GM21717 (cell line): ENCODE data around the gene ZNF212.
"Not testable (repeated sequence)": the region's sequence is repeated elsewhere in the genome, so short reads cannot be mapped to it uniquely, and the experiment has no call there.

Experiments used
- ATAC-seq: cut with Tn5 transposase; IDR thresholded peaks from one replicate; pipeline ENCODE4 v1.9.1; 2021; ENCODE audit warnings: mild to moderate bottlenecking, moderate library complexity; ENCODE audit not compliant: unreplicated experiment

ZNF212 gene

DNA sequence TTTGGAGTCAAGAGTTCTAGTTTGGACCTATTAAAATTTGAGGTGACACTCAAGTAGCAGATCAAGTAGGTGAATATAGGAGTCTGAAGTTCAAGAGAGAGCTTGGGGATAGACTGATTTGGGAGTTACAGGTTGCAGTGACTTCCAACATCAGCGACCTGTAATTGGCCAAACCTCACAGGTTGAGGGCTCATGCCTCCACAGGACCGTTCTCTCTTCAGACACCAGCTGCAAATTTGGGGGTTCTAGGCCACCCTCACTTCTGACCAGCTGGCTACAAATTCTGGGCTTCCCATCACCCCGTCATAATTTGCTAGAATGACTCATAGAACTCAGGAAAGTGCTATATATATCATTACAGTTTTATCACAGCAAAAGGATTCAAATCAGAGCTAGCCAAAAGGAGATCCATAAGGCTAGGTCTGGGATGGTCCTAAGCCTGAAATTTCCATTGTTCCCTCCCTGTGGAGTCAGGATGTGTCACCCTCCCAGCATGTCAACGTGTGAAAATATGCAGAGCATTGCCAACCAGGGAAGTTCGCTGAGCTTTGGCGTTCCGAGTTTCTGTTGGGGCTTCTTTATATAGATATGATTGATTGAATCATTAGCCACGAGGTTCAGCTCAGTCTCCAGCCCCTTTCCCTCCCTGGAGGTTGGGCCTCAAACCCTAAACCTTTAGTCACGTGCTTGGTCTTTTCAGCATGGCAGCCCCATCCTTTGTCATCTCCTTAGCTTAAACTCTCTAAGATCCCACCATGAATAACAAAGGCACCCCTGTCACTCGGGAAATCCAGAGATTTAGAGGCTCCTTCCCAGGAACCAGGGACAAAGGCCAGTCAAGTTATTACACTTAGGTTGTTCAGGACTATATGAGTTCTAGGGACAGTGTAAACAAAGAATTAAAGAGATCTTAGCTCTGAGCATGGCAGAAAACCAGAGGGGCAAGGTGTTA, 20.7 kb upstream of the ZNF212 start:
- ATAC-seq = no peak

DNA sequence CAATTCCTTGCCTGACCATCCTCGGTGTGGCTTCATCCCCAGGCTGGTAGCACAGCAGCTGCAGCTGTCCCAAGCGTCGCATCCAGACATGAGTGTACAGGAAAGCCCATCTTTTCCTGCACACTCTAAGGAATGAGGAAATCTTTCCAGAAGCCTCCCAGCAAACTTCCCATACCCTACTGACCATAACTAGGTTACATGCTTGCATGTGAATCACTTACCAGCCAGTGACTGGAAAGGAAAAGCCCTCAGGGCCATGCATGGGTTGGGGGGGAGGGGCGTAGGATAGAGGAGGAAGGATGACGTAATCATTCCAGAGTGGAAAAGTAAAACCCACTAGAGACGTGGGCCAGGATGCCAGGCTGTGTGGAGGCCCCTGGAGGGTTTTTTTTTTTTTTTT, 18.9 kb upstream of the ZNF212 start:
- no peak for ATAC-seq

DNA sequence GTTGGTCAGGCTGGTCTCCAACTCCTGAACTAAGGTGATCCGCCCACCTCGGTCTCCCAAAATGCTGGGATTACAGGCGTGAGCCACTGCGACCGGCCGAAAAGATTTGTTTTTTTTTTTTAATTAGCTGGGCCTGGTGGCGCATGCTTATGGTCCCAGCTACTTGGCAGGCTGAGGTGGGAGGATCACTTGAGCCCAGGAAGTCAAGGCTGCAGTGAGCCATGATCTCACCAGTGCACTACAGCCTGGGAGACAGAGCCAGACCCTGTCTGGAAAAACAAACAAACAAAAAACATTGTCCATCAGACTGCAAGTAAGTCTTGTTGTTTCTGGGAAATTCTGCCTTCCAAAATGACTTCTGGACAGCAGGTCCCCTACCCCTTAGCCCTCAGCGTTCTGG, 16.3 kb upstream of the ZNF212 start:
- ATAC-seq = no peak

DNA sequence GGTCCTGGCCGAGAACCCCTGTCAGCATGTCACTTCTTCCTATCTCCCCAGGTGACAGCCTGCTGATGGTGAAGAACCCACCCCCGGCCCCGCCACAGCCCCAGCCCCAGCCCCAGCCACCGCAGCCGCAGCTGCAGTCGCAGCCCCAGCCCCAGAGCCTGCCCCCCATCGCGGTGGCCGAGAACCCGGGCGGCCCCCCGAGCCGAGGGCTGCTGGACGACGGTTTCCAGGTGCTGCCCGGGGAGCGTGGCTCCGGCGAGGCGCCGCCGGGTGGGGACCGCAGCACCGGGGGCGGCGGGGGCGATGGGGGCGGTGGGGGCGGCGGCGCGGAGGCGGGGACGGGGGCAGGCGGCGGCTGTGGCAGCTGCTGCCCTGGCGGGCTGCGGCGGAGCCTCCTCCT, 15.7 kb upstream of the ZNF212 start:
- ATAC-seq = no peak

DNA sequence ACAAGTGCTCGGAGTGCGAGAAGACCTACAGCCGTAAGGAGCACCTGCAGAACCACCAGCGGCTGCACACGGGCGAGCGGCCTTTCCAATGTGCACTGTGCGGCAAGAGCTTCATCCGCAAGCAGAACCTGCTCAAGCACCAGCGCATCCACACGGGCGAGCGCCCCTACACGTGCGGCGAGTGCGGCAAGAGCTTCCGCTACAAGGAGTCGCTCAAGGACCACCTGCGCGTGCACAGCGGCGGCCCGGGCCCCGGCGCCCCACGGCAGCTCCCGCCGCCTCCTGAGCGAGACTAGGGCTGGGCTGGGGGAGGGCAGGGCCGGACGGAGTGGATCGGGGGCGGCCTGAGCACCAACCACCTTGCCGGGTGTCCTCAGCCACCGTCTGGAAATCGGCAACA, 15.1 kb upstream of the ZNF212 start:
- no peak for ATAC-seq

DNA sequence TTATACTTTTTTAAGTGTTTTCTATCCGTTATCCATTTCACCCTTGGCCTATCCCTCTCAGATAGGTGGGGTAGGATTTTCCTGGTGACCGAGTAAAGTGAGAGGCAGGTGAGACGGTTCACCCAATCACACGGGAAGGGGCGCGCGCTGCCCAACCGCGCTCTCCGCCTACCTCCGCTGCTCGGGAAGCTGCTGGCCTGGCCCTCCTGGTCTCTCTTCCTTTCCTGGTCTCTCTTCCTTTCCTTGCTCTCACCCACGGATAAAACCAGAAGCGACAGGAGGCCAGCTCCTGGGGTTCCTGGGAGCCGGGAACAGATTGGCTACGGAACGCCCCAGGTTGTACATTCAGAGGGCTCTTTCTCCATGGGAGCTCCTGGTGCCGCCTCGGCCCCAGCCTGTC, 14.3 kb upstream of the ZNF212 start:
- no peak for ATAC-seq

DNA sequence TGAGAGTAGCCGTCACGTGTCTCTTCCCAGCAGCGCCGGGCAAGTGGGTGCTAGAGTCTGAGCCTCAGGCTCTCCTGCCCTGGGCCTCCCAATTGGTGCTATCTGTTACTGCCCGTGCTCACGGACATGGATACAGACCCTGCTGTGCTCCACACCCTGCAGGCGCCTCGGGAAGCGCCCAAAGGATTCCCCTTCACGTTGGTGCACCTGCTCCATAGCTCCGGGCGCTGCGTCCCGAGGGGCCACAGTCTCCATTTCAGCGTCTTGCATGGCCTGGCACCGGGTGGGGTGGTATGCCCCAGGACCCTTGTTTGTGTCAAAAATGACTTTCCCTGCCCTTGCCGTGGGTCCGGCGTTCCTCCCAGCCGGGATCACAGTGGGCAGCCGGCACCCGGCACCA, 13.8 kb upstream of the ZNF212 start:
- no peak for ATAC-seq

DNA sequence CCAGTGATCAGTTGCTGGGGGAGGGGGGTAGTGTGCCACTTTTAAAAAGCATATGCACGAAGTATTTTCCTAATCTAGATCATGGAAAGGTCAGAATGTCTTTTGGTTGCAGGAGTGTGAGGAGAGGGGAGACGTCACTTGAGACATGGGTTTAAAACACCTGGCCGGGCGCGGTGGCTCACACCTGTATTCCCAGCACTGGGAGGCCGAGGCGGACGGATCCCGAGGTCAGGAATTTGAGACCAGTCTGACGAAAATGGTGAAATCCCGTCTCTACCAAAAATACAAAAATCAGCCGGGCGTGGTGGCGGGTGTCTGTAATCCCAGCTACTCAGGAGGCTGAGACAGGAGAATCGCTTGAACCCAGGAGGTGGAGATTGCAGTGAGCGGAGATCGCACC, 13.1 kb upstream of the ZNF212 start:
- ATAC-seq = not testable (repeated sequence)

DNA sequence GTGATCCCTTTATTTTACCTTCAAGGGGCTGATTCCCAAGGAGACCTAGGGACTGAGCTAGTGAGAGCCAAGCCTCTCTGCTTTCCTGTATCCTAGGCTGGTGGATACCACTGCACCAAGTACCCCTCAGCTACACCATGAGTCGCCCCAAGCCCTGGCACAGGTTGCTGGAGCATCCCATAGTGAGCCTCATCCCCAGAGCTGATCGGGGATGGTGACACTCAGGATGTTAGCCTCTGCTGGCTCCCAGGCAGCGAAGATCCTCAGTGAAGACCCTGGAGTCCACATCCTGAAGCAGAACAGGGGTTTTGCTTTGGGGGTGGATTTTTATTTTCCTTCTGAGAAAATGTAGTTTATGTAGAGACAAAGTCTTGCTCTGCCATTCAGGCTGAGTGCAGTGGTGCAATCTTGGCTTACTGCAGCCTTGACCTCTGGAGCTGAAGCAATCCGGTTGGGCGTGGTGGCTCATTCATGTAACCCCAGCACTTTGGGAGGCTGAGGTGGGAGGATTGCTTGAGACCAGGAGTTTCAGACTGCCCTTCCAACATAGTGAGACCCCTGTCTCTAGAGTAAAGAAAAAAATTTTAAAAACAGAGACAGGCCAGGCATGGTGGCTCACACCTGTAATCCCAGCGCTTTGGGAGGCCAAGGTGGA, 12.5 kb upstream of the ZNF212 start:
- no peak for ATAC-seq

DNA sequence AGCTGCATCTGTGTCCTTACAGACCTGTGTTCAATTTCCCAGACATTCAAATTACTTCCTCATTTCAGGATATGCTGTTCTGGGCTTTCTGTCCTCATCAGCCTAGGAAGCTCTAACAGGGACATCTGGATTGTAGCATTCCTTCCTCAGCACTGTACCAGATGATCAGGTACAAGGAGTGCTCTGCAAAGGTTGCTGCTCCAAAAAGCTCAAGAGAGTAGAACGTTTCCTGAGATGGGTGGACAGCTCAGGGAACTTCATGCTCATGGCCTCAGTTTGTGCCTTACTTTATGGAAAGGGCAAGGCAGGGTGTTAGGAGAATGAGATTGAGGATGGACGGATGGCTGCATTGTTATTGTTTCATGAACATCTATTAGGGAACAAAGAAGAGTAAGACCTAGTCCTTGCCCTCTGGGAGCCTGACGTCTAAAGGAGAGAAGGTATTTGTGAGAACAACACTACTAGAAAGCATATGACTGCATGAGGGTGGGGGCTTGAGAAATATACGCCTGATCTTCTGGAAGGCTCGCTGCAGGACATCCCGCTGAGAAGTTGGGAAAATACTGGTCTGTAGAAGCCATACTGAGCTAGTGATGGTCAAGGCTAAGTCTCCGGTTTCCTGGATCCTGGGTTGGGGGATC, 10.5 kb upstream of the ZNF212 start:
- ATAC-seq = no peak

DNA sequence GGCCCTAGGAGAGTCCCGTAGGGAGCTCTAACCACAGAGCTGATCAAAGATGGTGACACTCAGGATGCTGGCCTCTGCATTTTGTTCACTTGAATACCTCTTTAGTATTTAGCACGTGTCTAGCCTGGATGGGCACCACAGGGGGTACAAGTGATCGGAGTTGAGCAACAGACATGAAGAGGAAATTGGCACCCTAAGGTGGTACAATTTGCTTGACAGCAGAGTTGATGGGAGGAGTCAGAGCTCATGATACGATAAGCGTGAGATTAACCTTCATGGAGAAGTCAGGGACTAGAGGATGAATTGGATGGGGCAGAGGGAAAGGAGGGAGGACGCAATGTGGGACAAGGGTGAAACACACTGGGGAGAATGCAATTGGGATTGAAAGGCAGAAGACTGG, 9.9 kb upstream of the ZNF212 start:
- no peak for ATAC-seq

DNA sequence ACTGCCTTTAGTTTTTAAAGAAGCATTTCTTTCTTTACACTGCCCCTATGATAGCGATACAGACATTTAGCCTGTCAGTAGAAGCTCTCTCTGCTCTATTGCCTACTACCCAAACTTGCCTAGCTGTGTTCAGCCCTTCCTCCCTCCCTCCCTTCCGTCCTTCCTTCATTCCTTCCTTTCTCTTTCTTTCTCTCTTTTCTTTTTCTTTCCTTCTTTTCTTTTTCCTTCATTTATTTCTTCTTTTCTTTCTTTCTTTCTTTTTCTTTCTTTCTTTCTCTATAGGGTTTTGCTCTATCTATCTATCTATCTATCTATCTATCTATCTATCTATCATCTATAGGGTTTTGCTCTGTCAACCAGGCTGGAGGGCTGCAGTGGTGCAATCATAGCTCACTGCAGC, 7.1 kb upstream of the ZNF212 start:
- ATAC-seq = no peak

DNA sequence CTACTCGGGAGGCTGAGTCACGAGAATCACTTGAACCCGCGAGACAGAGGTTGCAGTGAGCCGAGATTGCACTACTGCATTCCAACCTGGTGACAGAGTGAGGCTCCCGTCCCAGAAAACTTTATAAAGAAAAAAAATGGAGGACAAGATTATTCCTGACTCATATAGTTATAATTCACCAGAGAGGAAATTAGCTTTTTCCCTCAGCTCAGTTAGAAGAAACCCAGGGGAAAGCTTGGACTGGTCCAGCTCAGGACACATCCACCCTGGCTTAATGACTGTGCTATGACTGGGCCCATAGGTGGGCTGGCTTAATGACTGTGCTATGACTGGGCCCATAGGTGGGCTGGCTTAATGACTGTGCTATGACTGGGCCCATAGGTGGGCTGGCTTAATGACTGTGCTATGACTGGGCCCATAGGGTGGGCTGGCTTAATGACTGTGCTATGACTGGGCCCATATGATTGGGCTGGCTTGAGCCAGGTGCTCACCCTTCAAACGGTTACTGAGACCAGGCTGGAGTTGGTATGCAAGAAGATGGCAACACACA, 5.7 kb upstream of the ZNF212 start:
- ATAC-seq = not testable (repeated sequence)

DNA sequence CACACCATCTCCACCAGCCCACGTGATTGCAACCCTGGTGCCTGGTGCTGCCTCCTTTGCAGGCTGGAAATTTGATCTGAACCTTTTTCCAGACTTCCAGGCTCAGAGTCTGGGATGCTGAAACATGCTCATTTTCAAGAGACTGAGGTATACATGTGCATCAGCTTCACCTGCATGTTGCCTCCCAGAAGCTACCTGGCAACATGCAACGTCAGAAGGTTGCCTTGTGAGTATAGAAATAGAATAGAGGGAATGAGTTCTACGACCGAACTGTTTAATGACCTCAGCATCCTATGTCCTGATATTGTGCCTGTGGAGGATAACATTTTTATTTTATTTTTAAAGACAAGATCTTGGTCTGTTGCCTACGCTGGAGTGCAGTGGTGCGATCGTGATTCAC, 1.9 kb upstream of the ZNF212 start:
- ATAC-seq = no peak

DNA sequence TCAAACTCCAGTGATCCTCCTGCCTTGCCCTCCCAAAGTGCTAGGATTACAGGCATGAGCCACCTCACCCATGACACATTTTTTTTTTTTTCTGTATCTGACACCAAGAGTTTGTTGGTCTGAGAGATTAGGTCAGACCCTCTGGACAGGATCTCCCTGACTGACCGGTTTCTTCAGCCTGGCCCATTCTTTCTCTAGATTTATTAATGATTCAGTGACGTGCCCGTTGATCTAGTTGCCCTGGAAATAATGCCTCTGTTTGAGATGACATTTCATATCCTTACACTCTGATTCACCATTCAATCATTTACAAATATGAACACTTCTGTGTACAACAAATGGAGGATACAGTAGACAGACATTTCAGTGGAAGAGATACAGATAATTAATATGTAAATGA, 1.4 kb upstream of the ZNF212 start:
- ATAC-seq = no peak

DNA sequence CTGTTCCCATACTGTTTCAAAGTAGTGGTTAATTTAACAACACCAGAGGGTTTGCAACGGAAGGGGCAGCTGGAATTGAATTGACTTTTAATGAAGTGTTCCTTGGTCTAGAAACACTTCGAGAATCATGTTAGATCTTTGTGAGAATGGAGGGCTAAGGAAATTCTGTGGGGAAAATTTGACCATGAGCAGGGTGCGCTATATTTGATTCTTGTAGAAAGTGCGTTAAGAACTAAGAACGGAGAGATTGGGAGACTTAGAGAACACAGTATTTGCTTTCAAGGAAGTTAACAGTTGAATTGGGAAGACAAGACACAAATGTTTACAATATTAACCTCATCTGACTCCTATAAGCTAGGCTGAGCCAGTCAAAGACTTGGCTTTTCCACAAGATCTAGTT, 1.2 kb downstream of the ZNF212 start:
- no peak for ATAC-seq

DNA sequence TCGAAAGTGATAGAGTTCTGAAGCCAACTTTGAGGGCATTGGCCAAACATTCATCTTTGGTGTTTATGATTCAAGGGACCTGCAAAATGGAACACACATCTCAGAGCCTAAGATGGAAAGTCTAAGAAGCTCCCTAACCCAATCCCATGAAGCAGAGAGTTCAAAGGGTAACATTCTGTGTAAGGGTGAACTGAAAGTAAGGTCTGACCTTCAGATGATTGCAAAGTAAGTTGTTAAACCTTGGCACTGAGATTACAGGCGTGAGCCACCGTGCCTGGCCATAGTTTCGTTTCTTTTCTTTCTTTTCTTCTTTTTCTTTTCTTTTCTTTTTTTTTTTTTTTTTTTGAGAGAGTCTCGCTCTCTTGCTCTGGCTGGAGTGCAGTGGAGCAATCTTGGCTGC, 2.2 kb downstream of the ZNF212 start:
- no peak for ATAC-seq

DNA sequence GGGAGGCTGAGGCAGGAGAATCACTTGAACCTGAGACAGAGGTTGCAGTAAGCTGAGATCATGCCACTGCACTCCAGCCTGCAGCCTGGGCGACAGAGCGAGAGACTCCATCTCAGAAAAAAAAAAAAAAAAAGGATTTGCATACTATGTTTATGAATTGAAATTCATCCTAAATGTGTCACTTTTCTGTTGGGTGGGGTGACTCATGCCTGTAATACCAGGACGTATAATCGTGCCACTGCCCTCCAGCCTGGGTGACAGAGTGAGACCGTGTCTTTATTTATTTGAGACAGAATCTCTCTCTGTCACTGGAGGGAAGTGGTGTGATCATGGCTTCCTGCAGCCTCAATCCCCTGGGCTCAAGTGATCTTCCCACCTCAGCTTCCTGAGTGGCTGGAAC, 5.8 kb downstream of the ZNF212 start:
- peak; percentile 59 for ATAC-seq

DNA sequence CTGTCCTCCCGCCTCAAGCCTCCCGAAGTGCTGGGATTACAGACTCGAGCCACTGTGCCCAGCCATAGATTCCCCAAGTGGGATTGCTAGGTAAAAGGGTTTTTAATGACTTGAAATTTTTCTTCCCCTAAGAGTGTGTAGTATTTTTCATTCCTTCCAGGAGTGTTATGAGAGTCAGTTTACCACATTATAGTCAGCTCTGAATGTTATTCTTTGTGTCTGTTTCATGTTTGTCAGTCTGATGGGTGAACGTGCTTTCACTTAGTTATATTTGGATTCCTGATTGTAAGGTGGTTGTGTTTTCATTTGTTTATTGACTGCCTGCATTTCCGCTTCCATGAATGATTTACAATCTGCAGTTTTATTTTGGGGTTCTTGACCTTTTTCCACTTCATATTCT, 6.3 kb downstream of the ZNF212 start:
- peak; percentile 15 for ATAC-seq

DNA sequence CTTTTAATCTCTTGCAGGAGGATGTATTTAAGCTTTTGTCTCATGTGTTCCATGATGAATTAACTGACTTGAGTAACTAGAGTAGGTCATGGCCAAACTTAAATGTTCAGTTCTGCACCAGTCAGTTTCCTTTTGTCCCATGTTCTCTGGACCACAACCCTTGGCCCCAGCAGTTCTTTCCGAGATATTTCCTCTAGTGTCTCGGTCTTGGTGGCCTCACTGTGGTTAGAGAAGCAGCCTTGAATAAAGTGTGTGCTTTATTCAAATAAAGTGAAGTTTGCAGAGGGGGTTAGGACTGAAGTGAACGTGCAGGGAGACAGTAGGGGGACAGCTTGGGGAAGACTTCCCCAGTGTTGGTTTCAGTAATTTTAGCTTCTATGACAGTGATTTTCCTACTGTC, 9.3 kb downstream of the ZNF212 start:
- no peak for ATAC-seq

DNA sequence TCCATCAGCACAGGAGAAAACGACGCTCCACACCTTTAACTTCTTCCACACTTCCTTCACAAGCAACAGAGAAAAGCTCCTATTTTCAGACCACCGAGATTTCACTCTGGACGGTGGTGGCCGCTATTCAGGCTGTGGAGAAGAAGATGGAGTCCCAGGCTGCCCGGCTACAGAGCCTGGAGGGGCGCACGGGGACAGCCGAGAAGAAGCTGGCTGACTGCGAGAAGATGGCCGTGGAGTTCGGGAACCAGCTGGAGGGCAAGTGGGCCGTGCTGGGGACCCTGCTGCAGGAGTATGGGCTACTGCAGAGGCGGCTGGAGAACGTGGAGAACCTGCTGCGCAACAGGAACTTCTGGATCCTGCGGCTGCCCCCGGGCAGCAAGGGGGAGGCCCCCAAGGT, 10.7 kb downstream of the ZNF212 start:
- ATAC-seq = not testable (repeated sequence)

DNA sequence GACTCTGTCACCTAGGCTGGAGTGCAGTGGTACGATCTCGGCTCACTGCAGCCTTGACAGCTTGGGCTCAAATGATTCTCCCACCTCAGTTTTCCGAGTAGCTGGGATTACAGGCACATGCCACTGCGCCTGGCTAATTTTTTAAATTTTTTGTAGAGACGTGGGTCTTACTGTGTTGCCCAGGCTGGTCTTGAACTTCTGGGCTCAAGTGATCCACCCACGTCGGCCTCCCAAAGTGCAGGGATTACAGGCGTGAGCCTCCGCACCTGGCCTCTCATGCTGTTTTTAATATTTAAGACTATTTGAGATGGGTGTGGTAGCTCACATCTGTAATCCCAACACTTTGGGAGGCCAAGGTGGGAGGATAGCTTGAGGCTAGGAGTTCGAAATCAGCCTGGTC, 12.1 kb downstream of the ZNF212 start:
- not testable (repeated sequence) for ATAC-seq
